HS-5 (cell line): ENCODE results near the gene TAS1R3.

Source experiments
- DNase-seq: peaks from one replicate; pipeline ENCODE4 v3.0.0-alpha.2; 2012; ENCODE audit warnings: low read depth

TAS1R3 gene

GRCh38 chr1:1295154-1295923, 35.7 kb upstream of the TAS1R3 start:
- no peak for DNase-seq

GRCh38 chr1:1296070-1297061, 34.7 kb upstream of the TAS1R3 start:
- DNase-seq = no peak

- DNase-seq = no peak
These were observed 33.2 kb upstream of the TAS1R3 start for GRCh38 chr1:1297802-1298424.

GRCh38 chr1:1298861-1299685, 32.0 kb upstream of the TAS1R3 start:
- no peak for DNase-seq

GRCh38 chr1:1299686-1300351, 31.3 kb upstream of the TAS1R3 start:
- no peak for DNase-seq

GRCh38 chr1:1300352-1300739, 30.7 kb upstream of the TAS1R3 start:
- no peak for DNase-seq

- DNase-seq = no peak
These were observed 29.1 kb upstream of the TAS1R3 start for GRCh38 chr1:1302006-1302430.

- DNase-seq = no peak
These were observed 28.1 kb upstream of the TAS1R3 start for GRCh38 chr1:1302951-1303509.

GRCh38 chr1:1303736-1304135, 27.3 kb upstream of the TAS1R3 start:
- DNase-seq = no peak

- DNase-seq = no peak
These were observed 26.5 kb upstream of the TAS1R3 start for GRCh38 chr1:1304331-1305299.

GRCh38 chr1:1305300-1306069, 25.6 kb upstream of the TAS1R3 start:
- DNase-seq = peak; percentile 56

- no peak for DNase-seq
These were observed 24.9 kb upstream of the TAS1R3 start for GRCh38 chr1:1306070-1306660.

GRCh38 chr1:1306661-1307260, 24.3 kb upstream of the TAS1R3 start:
- DNase-seq = no peak

GRCh38 chr1:1307261-1307922, 23.7 kb upstream of the TAS1R3 start:
- DNase-seq = no peak

- peak; percentile 68 for DNase-seq
These were observed 22.9 kb upstream of the TAS1R3 start, which contains the start of the genes ACAP3 and PUSL1 for GRCh38 chr1:1307923-1308755. Gene ACAP3 (minus strand): TSS chr1:1307930. CDS start chr1:1307815, 115 bp downstream. Gene PUSL1 (plus strand): TSS chr1:1308597. CDS start chr1:1308644, 47 bp downstream.

GRCh38 chr1:1308756-1309250, 22.3 kb upstream of the TAS1R3 start:
- DNase-seq = no peak
